ENCODE results near the gene TBX20.
"Not testable (repeated sequence)": the region's sequence is repeated elsewhere in the genome, so short reads cannot be mapped to it uniquely, and the experiment has no call there.

TBX20 gene

GRCh38 chr7:35216033-35216432 lies 37.9 kb downstream of the TBX20 start:
- not testable (repeated sequence) for DNase-seq

- DNase-seq: not testable (repeated sequence)
These were observed 38.8 kb downstream of the TBX20 start for GRCh38 chr7:35215063-35215462.

- DNase-seq: not testable (repeated sequence)
These were observed 47.0 kb downstream of the TBX20 start for GRCh38 chr7:35206924-35207323.

GRCh38 chr7:35204850-35205249 lies 49.0 kb downstream of the TBX20 start:
- DNase-seq: not testable (repeated sequence)

- DNase-seq: not testable (repeated sequence)
These were observed 49.9 kb downstream of the TBX20 start for GRCh38 chr7:35204031-35204430.

GRCh38 chr7:35202353-35202752 lies 51.5 kb downstream of the TBX20 start:
- DNase-seq: not testable (repeated sequence)

- DNase-seq: not testable (repeated sequence)
These were observed 53.7 kb downstream of the TBX20 start for GRCh38 chr7:35200170-35200569.

- not testable (repeated sequence) for DNase-seq
These were observed 55.3 kb downstream of the TBX20 start for GRCh38 chr7:35198370-35199140.

- DNase-seq: not testable (repeated sequence)
These were observed 62.3 kb downstream of the TBX20 start for GRCh38 chr7:35191571-35191970.

GRCh38 chr7:35190146-35190773 lies 63.6 kb downstream of the TBX20 start:
- DNase-seq: not testable (repeated sequence)

- DNase-seq: peak; percentile 52
These were observed 67.1 kb downstream of the TBX20 start for GRCh38 chr7:35186751-35187150.

- DNase-seq: peak; percentile 61
These were observed 67.8 kb downstream of the TBX20 start for GRCh38 chr7:35185908-35186731.

- not testable (repeated sequence) for DNase-seq
These were observed 68.4 kb downstream of the TBX20 start for GRCh38 chr7:35185578-35185907.

- not testable (repeated sequence) for DNase-seq
These were observed 68.9 kb downstream of the TBX20 start for GRCh38 chr7:35184961-35185360.

GRCh38 chr7:35183873-35184503 lies 69.9 kb downstream of the TBX20 start:
- not testable (repeated sequence) for DNase-seq

- DNase-seq: not testable (repeated sequence)
These were observed 73.2 kb downstream of the TBX20 start for GRCh38 chr7:35180665-35181064.

GRCh38 chr7:35173176-35173575 lies 80.7 kb downstream of the TBX20 start:
- not testable (repeated sequence) for DNase-seq

- DNase-seq: not testable (repeated sequence)
These were observed 81.8 kb downstream of the TBX20 start for GRCh38 chr7:35172131-35172530.

GRCh38 chr7:35167658-35168057 lies 86.2 kb downstream of the TBX20 start:
- DNase-seq: not testable (repeated sequence)

- not testable (repeated sequence) for DNase-seq
These were observed 86.7 kb downstream of the TBX20 start for GRCh38 chr7:35167158-35167557.

- DNase-seq: not testable (repeated sequence)
These were observed 92.7 kb downstream of the TBX20 start for GRCh38 chr7:35161059-35161740.

Data from activated CD8-positive, alpha-beta memory T cell treated with anti-CD3 and anti-CD28 coated beads, Interleukin-2, amount 50 U/mL, for 48 hours (primary cell).